GM18511 (cell line): Measurements from ENCODE around the gene GUCD1.
"Not testable (repeated sequence)": the region's sequence is repeated elsewhere in the genome, so short reads cannot be mapped to it uniquely, and the experiment has no call there.

Source experiments
- ATAC-seq: cut with Tn5 transposase; IDR thresholded peaks from one replicate; pipeline ENCODE4 v1.9.1; 2021; ENCODE audit warnings: mild to moderate bottlenecking, moderate library complexity; ENCODE audit not compliant: unreplicated experiment

Gene GUCD1

GRCh38 chr22:24554313-24555164 is at the start of gene GUCD1:
GUCD1 (minus strand) TSS chr22:24555138; CDS start chr22:24554991, 147 bp downstream.
- ATAC-seq = peak; percentile 26

GRCh38 chr22:24603770-24604629 is 49.1 kb upstream of the GUCD1 start:
- peak; percentile 47 for ATAC-seq

GRCh38 chr22:24602847-24603769 is 48.2 kb upstream of the GUCD1 start, which contains the start of gene GGT1:
GGT1 (plus strand) TSS chr22:24603193; CDS start chr22:24611082, 7,889 bp downstream.
- not testable (repeated sequence) for ATAC-seq

GRCh38 chr22:24602105-24602749 is 47.3 kb upstream of the GUCD1 start:
- ATAC-seq = not testable (repeated sequence)

- no peak for ATAC-seq
Observed at GRCh38 chr22:24601217-24602104, 46.5 kb upstream of the GUCD1 start.

- ATAC-seq = not testable (repeated sequence)
Observed at GRCh38 chr22:24599958-24600715, 45.2 kb upstream of the GUCD1 start.

GRCh38 chr22:24599514-24599913 is 44.6 kb upstream of the GUCD1 start:
- no peak for ATAC-seq

GRCh38 chr22:24597076-24597475 is 42.1 kb upstream of the GUCD1 start:
- not testable (repeated sequence) for ATAC-seq

- ATAC-seq = no peak
Observed at GRCh38 chr22:24595863-24596262, 40.9 kb upstream of the GUCD1 start.

GRCh38 chr22:24595228-24595627 is 40.3 kb upstream of the GUCD1 start:
- no peak for ATAC-seq

GRCh38 chr22:24594569-24595120 is 39.7 kb upstream of the GUCD1 start:
- no peak for ATAC-seq

GRCh38 chr22:24593836-24594568 is 39.1 kb upstream of the GUCD1 start:
- ATAC-seq = no peak

GRCh38 chr22:24593559-24593835 is 38.6 kb upstream of the GUCD1 start:
- not testable (repeated sequence) for ATAC-seq

- peak; percentile 72 for ATAC-seq
Observed at GRCh38 chr22:24592851-24593558, 38.1 kb upstream of the GUCD1 start, which contains the start of gene LRRC75B. LRRC75B (minus strand) TSS chr22:24593073; CDS start chr22:24593039, 34 bp downstream.

GRCh38 chr22:24592058-24592850 is 37.3 kb upstream of the GUCD1 start:
- ATAC-seq = peak; percentile 11

- ATAC-seq = no peak
Observed at GRCh38 chr22:24591286-24591830, 36.4 kb upstream of the GUCD1 start.
